H1 (cell line): ENCODE results near the gene PDP2. TPM values are rescaled to one million over a fixed set of nuclear protein-coding genes. Genes with fewer than 3 reads are reported as not detected.
A peak's percentile ranks its signal among the peaks of the same experiment; 100 is the strongest.

Experiments
- CTCF ChIA-PET: fragments of 300-600 bp; sonication (Branson Sonifier 250); formaldehyde crosslinking; loops from one replicate; lab custom pipeline; 2021; ENCODE audit not compliant: partially characterized antibody; lab: Charles Lee
- POLR2A ChIA-PET: fragments of 300-600 bp; sonication (Branson Sonifier 250); formaldehyde crosslinking; loops from one replicate; lab custom pipeline; 2021; ENCODE audit warnings: inconsistent platforms; ENCODE audit not compliant: partially characterized antibody; lab: Charles Lee
- DNase-seq, 2 experiments: peaks; one replicate each; pipeline versions ENCODE4 v3.0.0 to v3.0.0-alpha.2; 2010 to 2022; ENCODE audit warnings: low spot score in 2 of 2, low read depth in 1 of 2, mixed read lengths in 1 of 2
- FAIRE-seq: peaks from 2 replicates; lab custom pipeline; 2011; peaks lifted over from hg19 to GRCh38; lab: Jason Lieb, UNC
- H2AFZ ChIP-seq: 2 replicates; pipeline ENCODE4 v1.8.1; 2012; ENCODE audit warnings: low read length, inconsistent platforms
- H2AK5ac ChIP-seq: 2 replicates; pipeline ENCODE4 v1.6.1; 2013; ENCODE audit warnings: low read depth, low read length
- H2BK120ac ChIP-seq: replicated peaks from 2 replicates; pipeline ENCODE3; 2013; ENCODE audit warnings: low read depth, low read length, inconsistent platforms
- H2BK12ac ChIP-seq: 2 replicates; pipeline ENCODE4 v1.6.1; 2013; ENCODE audit warnings: low read depth, low read length
- H2BK15ac ChIP-seq: 2 replicates; pipeline ENCODE4 v1.6.1; 2013; ENCODE audit warnings: low read length
- H2BK20ac ChIP-seq: 2 replicates; pipeline ENCODE4 v1.6.1; 2013; ENCODE audit warnings: low read length
- H2BK5ac ChIP-seq: 2 replicates; pipeline ENCODE4 v1.6.1; 2013; ENCODE audit warnings: low read depth, low read length
- H3K14ac ChIP-seq: 2 replicates; pipeline ENCODE4 v1.6.1; 2013; ENCODE audit warnings: inconsistent platforms; ENCODE audit not compliant: insufficient read length
- H3K18ac ChIP-seq: 2 replicates; pipeline ENCODE4 v1.6.1; 2013; ENCODE audit warnings: low read length; ENCODE audit errors: extremely low read depth
- H3K23ac ChIP-seq: 2 replicates; pipeline ENCODE4 v1.6.1; 2013; ENCODE audit warnings: inconsistent platforms; ENCODE audit not compliant: insufficient read length
- H3K23me2 ChIP-seq: 2 replicates; pipeline ENCODE4 v1.6.1; 2013; ENCODE audit warnings: low read depth, low read length
- H3K27ac ChIP-seq: 2 replicates; pipeline ENCODE4 v1.6.1; 2011; ENCODE audit warnings: low read depth, low read length, inconsistent platforms
- H3K27me3 ChIP-seq, 4 experiments: replicated peaks in 1 of 4; 1 replicate in 1 of 4; 2 replicates in 3 of 4; pipeline versions ENCODE4 v1.6.1 to v1.8.1; 2011 to 2013; ENCODE audit warnings: low read length in 3 of 4, mild to moderate bottlenecking in 3 of 4, inconsistent platforms in 2 of 4, mixed read lengths in 2 of 4, moderate library complexity in 1 of 4; ENCODE audit not compliant: control insufficient read depth in 3 of 4, insufficient read depth in 3 of 4; ENCODE audit errors: extremely low read depth in 1 of 4
- H3K36me3 ChIP-seq, 4 experiments: 2 replicates each; pipeline versions ENCODE4 v1.6.1 to v1.8.1; 2011 to 2013; ENCODE audit warnings: mild to moderate bottlenecking in 4 of 4, low read length in 3 of 4, moderate library complexity in 2 of 4, control low read depth in 1 of 4, inconsistent platforms in 1 of 4; ENCODE audit not compliant: insufficient read depth in 4 of 4, control insufficient read depth in 2 of 4
- H3K4ac ChIP-seq: replicated peaks from 2 replicates; pipeline ENCODE3; 2013; ENCODE audit warnings: low read length, low read depth, mixed read lengths, inconsistent platforms; ENCODE audit not compliant: insufficient read length
- H3K4me1 ChIP-seq, 4 experiments: replicated peaks in 1 of 4; 1 replicate in 1 of 4; 2 replicates in 3 of 4; pipeline versions ENCODE4 v1.6.1 to v1.8.1; 2011 to 2013; ENCODE audit warnings: low read length in 3 of 4, inconsistent platforms in 2 of 4, mixed read lengths in 1 of 4; ENCODE audit not compliant: insufficient read depth in 4 of 4, control insufficient read depth in 3 of 4
- H3K4me2 ChIP-seq, 2 experiments: 2 replicates each; pipeline versions ENCODE4 v1.6.1 to v1.8.1; 2011 to 2013; ENCODE audit warnings: low read depth in 2 of 2, low read length in 2 of 2, control low read depth in 1 of 2, inconsistent platforms in 1 of 2, mild to moderate bottlenecking in 1 of 2; ENCODE audit not compliant: insufficient read depth in 1 of 2
- H3K4me3 ChIP-seq, 4 experiments: fragments of 200-600, 300-600 bp in 1 of 4; sonication (generic), shearing (Covaris generic), sonication (Bioruptor Twin) in 1 of 4; 2 replicates each; pipeline versions ENCODE4 v1.5.1 to v1.8.1; 2011 to 2016; ENCODE audit warnings: low read length in 4 of 4, low read depth in 3 of 4, control low read depth in 2 of 4, inconsistent platforms in 2 of 4, mild to moderate bottlenecking in 2 of 4, mixed read lengths in 1 of 4, moderate library complexity in 1 of 4; ENCODE audit not compliant: insufficient read depth in 2 of 4; ENCODE audit errors: extremely low read depth in 1 of 4
- H3K56ac ChIP-seq: replicated peaks from 2 replicates; pipeline ENCODE3; 2013; ENCODE audit warnings: low read depth, mild to moderate bottlenecking, mixed read lengths, low read length, inconsistent platforms; ENCODE audit not compliant: insufficient read length
- H3K79me1 ChIP-seq: 2 replicates; pipeline ENCODE4 v1.6.1; 2013; ENCODE audit warnings: low read depth, low read length, control low read depth
- H3K79me2 ChIP-seq, 2 experiments: 2 replicates each; pipeline versions ENCODE4 v1.6.1 to v1.8.1; 2012 to 2013; ENCODE audit warnings: low read length in 2 of 2, mild to moderate bottlenecking in 2 of 2, inconsistent platforms in 1 of 2; ENCODE audit not compliant: insufficient read depth in 2 of 2, control insufficient read depth in 1 of 2
- H3K9ac ChIP-seq, 4 experiments: replicated peaks in 1 of 4; 1 replicate in 1 of 4; 2 replicates in 3 of 4; pipeline versions ENCODE4 v1.6.1 to v1.8.1; 2011 to 2013; ENCODE audit warnings: low read depth in 3 of 4, low read length in 3 of 4, control low read depth in 2 of 4, mild to moderate bottlenecking in 2 of 4, moderate library complexity in 2 of 4, inconsistent platforms in 1 of 4; ENCODE audit errors: extremely low read depth in 1 of 4
- H3K9me3 ChIP-seq, 2 experiments: 2 replicates each; pipeline versions ENCODE4 v1.6.1 to v1.8.1; 2012 to 2013; ENCODE audit warnings: mild to moderate bottlenecking in 2 of 2, moderate library complexity in 2 of 2, control low read depth in 1 of 2, inconsistent platforms in 1 of 2, low read depth in 1 of 2, low read length in 1 of 2, mixed read lengths in 1 of 2; ENCODE audit not compliant: insufficient read depth in 2 of 2
- H4K20me1 ChIP-seq, 2 experiments: replicated peaks in 1 of 2; 2 replicates each; pipeline versions ENCODE3 to v1.8.1; 2011 to 2013; ENCODE audit warnings: inconsistent platforms in 2 of 2, low read length in 2 of 2, mild to moderate bottlenecking in 1 of 2; ENCODE audit not compliant: insufficient read depth in 2 of 2, control insufficient read depth in 1 of 2
- H4K5ac ChIP-seq: 2 replicates; pipeline ENCODE4 v1.6.1; 2013; ENCODE audit warnings: low read length, low read depth, mixed read lengths, inconsistent platforms; ENCODE audit not compliant: insufficient read length
- H4K8ac ChIP-seq: 2 replicates; pipeline ENCODE4 v1.8.0; 2013; ENCODE audit warnings: mild to moderate bottlenecking, moderate library complexity, low read length, inconsistent platforms; ENCODE audit not compliant: insufficient read depth; ENCODE audit errors: extremely low read depth
- H4K91ac ChIP-seq: replicated peaks from 2 replicates; pipeline ENCODE3; 2013; ENCODE audit warnings: low read length, mixed read lengths, inconsistent platforms; ENCODE audit not compliant: insufficient read length
- ASH2L ChIP-seq: fragments of 200-600, 300-600 bp; sonication (generic); IDR thresholded peaks from one replicate; pipeline ENCODE4 v1.7.1; 2017; ENCODE audit warnings: low read length
- JUND ChIP-seq: IDR thresholded peaks from 2 replicates; pipeline ENCODE4 v1.6.1; 2011; ENCODE audit warnings: mild to moderate bottlenecking, improper control_type of control experiment, low read length
- SIX5 ChIP-seq: IDR thresholded peaks from 2 replicates; pipeline ENCODE4 v1.6.1; 2011; ENCODE audit warnings: mild to moderate bottlenecking, low read depth, low read length
- SP1 ChIP-seq: IDR thresholded peaks from 2 replicates; pipeline ENCODE4 v1.6.1; 2011; ENCODE audit warnings: low read depth, low read length
- WGBS, 2 experiments: shearing (Covaris generic) in 1 of 2; methylation state at CpG; one replicate each; pipeline versions ENCODE4 v1.1.6 to v1.1.7; 2013 to 2015; ENCODE audit warnings: low lambda C conversion rate in 2 of 2, mixed read lengths in 2 of 2, inconsistent platforms in 1 of 2, low coverage in 1 of 2, missing lambda C conversion rate in 1 of 2; ENCODE audit not compliant: insufficient replicate concordance in 2 of 2, insufficient coverage in 1 of 2, insufficient read length in 1 of 2; ENCODE audit errors: extremely low coverage in 1 of 2, missing lambda C conversion rate in 1 of 2; 5-methylcytosine and 5-hydroxymethylcytosine counted together
- polyA plus RNA-seq, 7 experiments: library from polyadenylated mRNA; depleted of rRNA in 3 of 7; stranded (reverse) in 5 of 7; unstranded in 2 of 7; fragments of >200 nt in 5 of 7; fragments of 200-250 nt in 2 of 7; gene quantifications; 1 replicate in 5 of 7; 2 replicates in 1 of 7; 4 replicates in 1 of 7; pipeline versions ENCODE4 v1.2.1 to v1.2.3, GENCODE V29; 2011 to 2013; ENCODE audit warnings: missing spikeins in 2 of 7, mixed read lengths in 2 of 7
- total RNA-seq: library from RNA; stranded (reverse); fragmentation: NEBNext Ultra II Directional; extraction: Animal tissue kit (Norgen Biotek cat#: 25700); gene quantifications from 2 replicates; pipeline ENCODE4 v1.2.1, GENCODE V29; 2021
- TF ChIP-seq, protein P1 (sequence below): IDR thresholded peaks from 2 replicates; pipeline ENCODE4 v1.6.1; 2011; ENCODE audit warnings: low read depth, mild to moderate bottlenecking, low read length; ENCODE audit not compliant: insufficient read depth

PDP2 gene
- total and polyA plus RNA-seq, 2 of the 8 experiments (the other 6 are each of a cell fraction or from before 2014, with no cell fraction given): 11.7 to 36.5 TPM

DNA sequence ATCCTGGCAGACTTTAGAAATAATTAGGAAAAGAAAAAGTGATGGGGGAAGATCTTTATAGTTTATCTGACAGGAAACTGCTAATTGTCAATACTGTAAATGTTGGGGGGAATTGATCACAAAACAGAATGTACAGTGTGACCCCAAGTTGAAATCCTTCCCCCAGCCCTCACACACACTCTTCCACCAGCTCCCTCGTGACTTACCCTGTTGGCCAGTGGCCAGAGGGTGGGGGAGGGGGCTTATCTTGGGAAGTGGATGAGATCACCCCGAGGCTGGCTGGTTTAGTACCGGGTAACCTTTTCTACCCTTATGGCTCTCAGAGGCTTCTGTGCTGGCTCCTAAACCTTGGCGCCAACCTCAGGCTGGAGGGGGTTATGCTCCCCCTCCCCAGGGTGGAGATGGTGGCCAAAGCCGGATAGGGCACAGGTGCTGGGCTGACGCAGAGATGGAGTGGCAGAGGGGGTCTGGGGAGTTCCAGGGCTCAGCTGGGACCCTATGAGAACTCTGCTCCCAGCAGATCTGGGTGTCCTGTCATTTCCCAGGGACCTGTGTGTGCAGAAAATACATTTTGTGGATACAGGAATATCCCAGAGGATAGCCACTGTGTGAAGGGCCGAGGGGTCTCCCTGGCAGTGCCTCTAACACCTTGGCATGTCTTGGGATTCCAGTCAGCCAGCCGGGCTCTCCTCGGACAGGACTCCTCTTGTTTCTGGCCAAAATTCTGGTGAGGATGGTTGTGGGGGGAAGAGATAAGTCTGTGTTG lies 19.8 kb downstream of the PDP2 start:
- FAIRE-seq: no peak

More for the DNA sequence above, 19.8 kb downstream of the PDP2 start:
- Histone ChIP-seq H3K56ac (no peak overlapping the region), H3K79me2 (no peaks in the 10 kb centered on the region), H3K23me2 (no peaks in the 10 kb centered on the region), H2AK5ac (no peak overlapping the region), H3K9ac (peak overlapping the region in 1 of 4 experiments; percentile 13; a peak in 1 of 7 replicates), H2BK12ac (0 out of 2 replicates have a peak overlapping the region, but pooled peaks have one; percentile 9), H3K36me3 (no peaks in the 10 kb centered on the region), H3K79me1 (no peaks in the 10 kb centered on the region), H4K91ac (no peak overlapping the region), H4K5ac (no peak overlapping the region), H3K27me3 (no peaks in the 10 kb centered on the region; a peak in 1 of 7 replicates), H2AFZ (no peak overlapping the region), H3K4me2 (0 out of 4 replicates have a peak overlapping the region, but pooled peaks of 1 of the 2 experiments have one; percentile 14), H3K9me3 (no peaks in the 10 kb centered on the region), H3K4ac (no peak overlapping the region), H3K4me3 (no peak overlapping the region)
- POLR2A ChIA-PET: interaction anchor here (0.9 to 2.3 kb wide), 4 partner anchors 18 to 43 kb away, joined by 3 to 5 read pairs (median 3); partner anchors contain the start of genes CDH16 and PDP2
- TF ChIP-seq ASH2L (peak; percentile 27), JUND (peak; percentile 54; the same call in 1 of the 2 replicates), SIX5 (no peak), SP1 (0 out of 2 replicates have a peak, but pooled peaks have one; percentile 11)
- TF ChIP-seq, protein P1, sequence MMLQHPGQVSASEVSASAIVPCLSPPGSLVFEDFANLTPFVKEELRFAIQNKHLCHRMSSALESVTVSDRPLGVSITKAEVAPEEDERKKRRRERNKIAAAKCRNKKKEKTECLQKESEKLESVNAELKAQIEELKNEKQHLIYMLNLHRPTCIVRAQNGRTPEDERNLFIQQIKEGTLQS: no peak
- TF ChIP-seq, all 59 proteins: peak for 3
- DNase-seq: no peak
- Histone ChIP-seq H2BK20ac (no peak overlapping the region), H2BK5ac (no peak overlapping the region), H3K4me1 (peaks cover 0 to 6% (median 2%) of the 10 kb centered on the region in 4 experiments; a peak in 3 of 7 replicates), H4K20me1 (peaks cover 0 to 5% of the 10 kb centered on the region in 2 experiments), H3K27ac (no peak overlapping the region), H4K8ac (no peak overlapping the region), H2BK120ac (no peak overlapping the region), H3K18ac (no peak overlapping the region), H3K23ac (no peak overlapping the region), H2BK15ac (0 out of 2 replicates have a peak overlapping the region, but pooled peaks have one; percentile 88), H3K14ac (no peak overlapping the region)
- CTCF ChIA-PET: interaction anchor here (0.8 to 42.0 kb wide), 5 partner anchors 16 to 409 kb away, joined by 3 to 1009 read pairs (median 4); partner anchors contain the start of genes CDH16, CIAO2B and RRAD
- 66% methylated on average over 9 of the region's 9 CpGs; no CpG with 5 or more reads in 1 of the 2 experiments for WGBS, 2 experiments
